Measurements from ENCODE around the gene CAV1. TPM values are rescaled to one million over a fixed set of nuclear protein-coding genes. Genes with fewer than 3 reads are reported as not detected.

The CAV1 gene
- total RNA-seq, 2 experiments from 2014 or later: not detected

GRCh38 chr7:116544487-116544886 is 19.7 kb downstream of the CAV1 start:
- POLR2A ChIA-PET: no interaction called here
- H3K4me1 Mint-ChIP-seq: no peaks in the 10 kb centered on the region
- no peak overlapping the region for H3K4me3 Mint-ChIP-seq
- no peaks in the 10 kb centered on the region for H3K36me3 Mint-ChIP-seq (ENCODE audit: low read depth)
- no peak for DNase-seq
- H3K9me3 Mint-ChIP-seq: no peaks in the 10 kb centered on the region
- H3K27me3 Mint-ChIP-seq: peaks cover 11% of the 10 kb centered on the region
- CTCF ChIA-PET: no interaction called here
- H3K27ac Mint-ChIP-seq: no peak overlapping the region

- Mint-ChIP-seq H3K27ac (no peak overlapping the region), H3K9me3 (no peaks in the 10 kb centered on the region), H3K4me1 (no peaks in the 10 kb centered on the region), H3K27me3 (peaks cover 12% of the 10 kb centered on the region), H3K4me3 (no peak overlapping the region), H3K36me3 (ENCODE audit: low read depth) (no peaks in the 10 kb centered on the region)
- ChIA-PET CTCF (no interaction called here), POLR2A (no interaction called here)
- no peak for DNase-seq
These were observed 20.7 kb downstream of the CAV1 start for GRCh38 chr7:116545411-116545993.

GRCh38 chr7:116546054-116546453 is 21.2 kb downstream of the CAV1 start:
- Mint-ChIP-seq H3K36me3 (ENCODE audit: low read depth) (no peaks in the 10 kb centered on the region), H3K4me3 (no peak overlapping the region), H3K27ac (no peak overlapping the region), H3K27me3 (peaks cover 12% of the 10 kb centered on the region), H3K4me1 (no peaks in the 10 kb centered on the region), H3K9me3 (no peaks in the 10 kb centered on the region)
- CTCF ChIA-PET: no interaction called here
- no peak for DNase-seq
- POLR2A ChIA-PET: no interaction called here

GRCh38 chr7:116546916-116547315 is 22.1 kb downstream of the CAV1 start:
- peaks cover 12% of the 10 kb centered on the region for H3K27me3 Mint-ChIP-seq
- H3K36me3 Mint-ChIP-seq (ENCODE audit: low read depth): no peaks in the 10 kb centered on the region
- H3K27ac Mint-ChIP-seq: no peak overlapping the region
- ChIA-PET CTCF (no interaction called here), POLR2A (interaction anchor here (0.7 kb wide), 1 partner anchor 121 kb away, joined by 3 read pairs; no protein-coding TSS in a partner anchor)
- no peaks in the 10 kb centered on the region for H3K9me3 Mint-ChIP-seq
- DNase-seq: no peak
- H3K4me1 Mint-ChIP-seq: no peaks in the 10 kb centered on the region
- H3K4me3 Mint-ChIP-seq: no peak overlapping the region

- Mint-ChIP-seq H3K36me3 (ENCODE audit: low read depth) (no peaks in the 10 kb centered on the region), H3K9me3 (no peaks in the 10 kb centered on the region), H3K4me1 (no peaks in the 10 kb centered on the region), H3K4me3 (no peak overlapping the region), H3K27ac (no peak overlapping the region), H3K27me3 (peaks cover 12% of the 10 kb centered on the region)
- CTCF ChIA-PET: no interaction called here
- no peak for DNase-seq
- POLR2A ChIA-PET: interaction anchor here (0.7 kb wide), 1 partner anchor 120 kb away, joined by 3 read pairs; no protein-coding TSS in a partner anchor
These were observed 22.5 kb downstream of the CAV1 start for GRCh38 chr7:116547347-116547746.

- Mint-ChIP-seq H3K9me3 (no peaks in the 10 kb centered on the region), H3K4me1 (no peaks in the 10 kb centered on the region), H3K27me3 (peaks cover 14% of the 10 kb centered on the region), H3K4me3 (no peak overlapping the region), H3K27ac (no peak overlapping the region), H3K36me3 (ENCODE audit: low read depth) (no peaks in the 10 kb centered on the region)
- POLR2A ChIA-PET: no interaction called here
- DNase-seq: no peak
- CTCF ChIA-PET: no interaction called here
These were observed 23.7 kb downstream of the CAV1 start for GRCh38 chr7:116548506-116548905.

GRCh38 chr7:116549370-116549769 is 24.5 kb downstream of the CAV1 start:
- Mint-ChIP-seq H3K27me3 (peaks cover 17% of the 10 kb centered on the region), H3K36me3 (ENCODE audit: low read depth) (no peaks in the 10 kb centered on the region), H3K4me1 (no peaks in the 10 kb centered on the region), H3K9me3 (no peaks in the 10 kb centered on the region), H3K4me3 (no peak overlapping the region), H3K27ac (no peak overlapping the region)
- no peak for DNase-seq
- CTCF ChIA-PET: no interaction called here
- POLR2A ChIA-PET: no interaction called here

GRCh38 chr7:116551692-116552091 is 26.9 kb downstream of the CAV1 start:
- POLR2A ChIA-PET: no interaction called here
- H3K4me1 Mint-ChIP-seq: no peaks in the 10 kb centered on the region
- DNase-seq: no peak
- H3K4me3 Mint-ChIP-seq: no peak overlapping the region
- H3K27ac Mint-ChIP-seq: no peak overlapping the region
- CTCF ChIA-PET: no interaction called here
- H3K9me3 Mint-ChIP-seq: no peaks in the 10 kb centered on the region
- no peaks in the 10 kb centered on the region for H3K36me3 Mint-ChIP-seq (ENCODE audit: low read depth)
- peaks cover 28% of the 10 kb centered on the region for H3K27me3 Mint-ChIP-seq

- Mint-ChIP-seq H3K36me3 (ENCODE audit: low read depth) (no peaks in the 10 kb centered on the region), H3K9me3 (no peaks in the 10 kb centered on the region), H3K4me1 (no peaks in the 10 kb centered on the region), H3K27me3 (peaks cover 27% of the 10 kb centered on the region), H3K27ac (no peak overlapping the region), H3K4me3 (no peak overlapping the region)
- DNase-seq: no peak
- ChIA-PET CTCF (no interaction called here), POLR2A (no interaction called here)
These were observed 27.8 kb downstream of the CAV1 start for GRCh38 chr7:116552602-116553001.

- Mint-ChIP-seq H3K4me1 (no peaks in the 10 kb centered on the region), H3K27me3 (peaks cover 23% of the 10 kb centered on the region), H3K27ac (no peak overlapping the region), H3K36me3 (ENCODE audit: low read depth) (no peaks in the 10 kb centered on the region), H3K9me3 (no peaks in the 10 kb centered on the region), H3K4me3 (no peak overlapping the region)
- CTCF ChIA-PET: no interaction called here
- POLR2A ChIA-PET: no interaction called here
- DNase-seq: no peak
These were observed 28.5 kb downstream of the CAV1 start for GRCh38 chr7:116553168-116553964.

- no peak for DNase-seq
- Mint-ChIP-seq H3K4me3 (no peak overlapping the region), H3K27me3 (peaks cover 25% of the 10 kb centered on the region), H3K36me3 (ENCODE audit: low read depth) (no peaks in the 10 kb centered on the region), H3K4me1 (no peaks in the 10 kb centered on the region), H3K9me3 (no peaks in the 10 kb centered on the region), H3K27ac (no peak overlapping the region)
- CTCF ChIA-PET: no interaction called here
- POLR2A ChIA-PET: no interaction called here
These were observed 29.6 kb downstream of the CAV1 start for GRCh38 chr7:116554436-116554835.

- no peaks in the 10 kb centered on the region for H3K36me3 Mint-ChIP-seq (ENCODE audit: low read depth)
- H3K4me3 Mint-ChIP-seq: no peak overlapping the region
- no peaks in the 10 kb centered on the region for H3K9me3 Mint-ChIP-seq
- CTCF ChIA-PET: no interaction called here
- no peak overlapping the region for H3K27ac Mint-ChIP-seq
- no peaks in the 10 kb centered on the region for H3K4me1 Mint-ChIP-seq
- POLR2A ChIA-PET: no interaction called here
- no peak for DNase-seq
- H3K27me3 Mint-ChIP-seq: peaks cover 23% of the 10 kb centered on the region
These were observed 30.1 kb downstream of the CAV1 start for GRCh38 chr7:116554911-116555310.

GRCh38 chr7:116557066-116557585 is 32.3 kb downstream of the CAV1 start:
- DNase-seq: no peak
- ChIA-PET POLR2A (no interaction called here), CTCF (no interaction called here)
- Mint-ChIP-seq H3K4me1 (no peaks in the 10 kb centered on the region), H3K36me3 (ENCODE audit: low read depth) (no peaks in the 10 kb centered on the region), H3K9me3 (no peaks in the 10 kb centered on the region), H3K27me3 (peaks cover 32% of the 10 kb centered on the region), H3K4me3 (no peak overlapping the region), H3K27ac (no peak overlapping the region)

GRCh38 chr7:116557901-116558300 is 33.1 kb downstream of the CAV1 start:
- POLR2A ChIA-PET: no interaction called here
- Mint-ChIP-seq H3K4me1 (no peaks in the 10 kb centered on the region), H3K27ac (no peak overlapping the region), H3K27me3 (peaks cover 34% of the 10 kb centered on the region), H3K36me3 (ENCODE audit: low read depth) (no peaks in the 10 kb centered on the region), H3K9me3 (no peaks in the 10 kb centered on the region), H3K4me3 (no peak overlapping the region)
- CTCF ChIA-PET: no interaction called here
- DNase-seq: no peak

Data from activated CD4-positive, alpha-beta T cell treated with anti-CD3 and anti-CD28 coated beads, Interleukin-2, amount 10 ng/mL, durations not matched to agents 7 days and 5 days (primary cell).